ENCODE results near the gene GLT6D1.

Gene GLT6D1

GRCh38 chr9:135605238-135605781 is 34.0 kb downstream of the GLT6D1 start:
- no peak for TF ChIP-seq SPI1 (IDR thresholded peaks at IDR 0.05; ENCODE audit: low read depth, low read length)
- TF ChIP-seq PAX5 (IDR thresholded peaks at IDR 0.05; ENCODE audit: insufficient read depth, low read length, severe bottlenecking), result no peak
- TF ChIP-seq POLR2AphosphoS5 (IDR thresholded peaks at IDR 0.05; ENCODE audit: low read depth, low read length), result no peak
- TF ChIP-seq TAF1 (IDR thresholded peaks at IDR 0.05; ENCODE audit: low read depth, low read length), result no peak

GRCh38 chr9:135604437-135605237 is 34.7 kb downstream of the GLT6D1 start:
- DNase-seq (ENCODE audit: insufficient read length, low spot score) (no peak), FAIRE-seq (no peak)
- TF ChIP-seq TAF1 (IDR thresholded peaks at IDR 0.05; ENCODE audit: low read depth, low read length) (no peak), POLR2A (IDR thresholded peaks at IDR 0.05; ENCODE audit: low read depth, low read length) (no peak), PAX5 (IDR thresholded peaks at IDR 0.05; ENCODE audit: insufficient read depth, low read length, severe bottlenecking) (no peak), SPI1 (IDR thresholded peaks at IDR 0.05; ENCODE audit: low read depth, low read length) (no peak), POU2F2 (IDR thresholded peaks at IDR 0.05; ENCODE audit: low read depth, low read length) (no peak), POLR2AphosphoS5 (IDR thresholded peaks at IDR 0.05; ENCODE audit: low read depth, low read length) (no peak)

More at GRCh38 chr9:135605238-135605781, 34.0 kb downstream of the GLT6D1 start:
- DNase-seq (ENCODE audit: insufficient read length, low spot score) (no peak), FAIRE-seq (no peak)

DNA sequence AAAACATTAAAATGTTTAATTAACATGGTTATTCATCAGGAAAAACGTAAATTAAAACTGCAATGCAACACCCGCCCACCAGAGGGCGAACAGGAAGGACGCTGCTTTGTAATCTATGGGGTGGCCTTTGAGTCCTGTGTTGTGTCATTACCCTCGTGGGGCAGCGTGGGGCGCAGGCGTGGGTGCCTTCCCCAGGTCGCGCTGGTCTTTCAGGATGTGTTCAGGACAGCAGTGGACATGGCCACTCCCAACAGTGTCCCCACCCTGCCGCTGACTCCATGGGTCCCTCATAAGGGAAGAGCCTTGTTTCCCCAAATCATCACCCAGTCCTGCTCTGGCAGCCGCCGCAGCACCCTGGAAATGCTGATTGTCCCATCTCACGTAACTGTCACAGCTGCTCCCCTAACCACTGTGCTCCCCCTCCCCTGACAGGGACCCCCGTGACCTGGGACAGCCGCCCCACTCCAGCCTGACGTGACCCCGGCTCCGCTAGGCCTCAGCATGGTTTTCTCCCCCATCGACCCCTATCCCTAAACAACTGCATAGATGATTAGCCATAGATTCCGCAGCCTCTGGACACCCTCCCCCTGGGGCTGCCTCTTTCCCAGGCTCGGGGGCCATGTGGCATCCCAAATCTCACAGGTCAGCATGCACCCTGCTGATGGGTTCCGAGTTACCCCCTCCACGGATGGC is 36.4 kb downstream of the GLT6D1 start:
- no peak for TF ChIP-seq PAX5 (IDR thresholded peaks at IDR 0.05; ENCODE audit: insufficient read depth, low read length, severe bottlenecking)
- no peak for TF ChIP-seq POLR2A (IDR thresholded peaks at IDR 0.05; ENCODE audit: low read depth, low read length)
- TF ChIP-seq SPI1 (IDR thresholded peaks at IDR 0.05; ENCODE audit: low read depth, low read length), result no peak
- no peak for TF ChIP-seq TAF1 (IDR thresholded peaks at IDR 0.05; ENCODE audit: low read depth, low read length)
- TF ChIP-seq POU2F2 (IDR thresholded peaks at IDR 0.05; ENCODE audit: low read depth, low read length), result no peak
- TF ChIP-seq POLR2AphosphoS5 (IDR thresholded peaks at IDR 0.05; ENCODE audit: low read depth, low read length), result no peak
- FAIRE-seq (peak; percentile 13), DNase-seq (ENCODE audit: insufficient read length, low spot score) (no peak)

GRCh38 chr9:135601988-135602387 is 37.4 kb downstream of the GLT6D1 start:
- TF ChIP-seq POU2F2 (IDR thresholded peaks at IDR 0.05; ENCODE audit: low read depth, low read length) (no peak), PAX5 (IDR thresholded peaks at IDR 0.05; ENCODE audit: insufficient read depth, low read length, severe bottlenecking) (no peak), SPI1 (IDR thresholded peaks at IDR 0.05; ENCODE audit: low read depth, low read length) (no peak), POLR2A (IDR thresholded peaks at IDR 0.05; ENCODE audit: low read depth, low read length) (no peak), POLR2AphosphoS5 (IDR thresholded peaks at IDR 0.05; ENCODE audit: low read depth, low read length) (no peak), TAF1 (IDR thresholded peaks at IDR 0.05; ENCODE audit: low read depth, low read length) (no peak)
- DNase-seq (ENCODE audit: insufficient read length, low spot score), result no peak
- FAIRE-seq, result no peak

DNA sequence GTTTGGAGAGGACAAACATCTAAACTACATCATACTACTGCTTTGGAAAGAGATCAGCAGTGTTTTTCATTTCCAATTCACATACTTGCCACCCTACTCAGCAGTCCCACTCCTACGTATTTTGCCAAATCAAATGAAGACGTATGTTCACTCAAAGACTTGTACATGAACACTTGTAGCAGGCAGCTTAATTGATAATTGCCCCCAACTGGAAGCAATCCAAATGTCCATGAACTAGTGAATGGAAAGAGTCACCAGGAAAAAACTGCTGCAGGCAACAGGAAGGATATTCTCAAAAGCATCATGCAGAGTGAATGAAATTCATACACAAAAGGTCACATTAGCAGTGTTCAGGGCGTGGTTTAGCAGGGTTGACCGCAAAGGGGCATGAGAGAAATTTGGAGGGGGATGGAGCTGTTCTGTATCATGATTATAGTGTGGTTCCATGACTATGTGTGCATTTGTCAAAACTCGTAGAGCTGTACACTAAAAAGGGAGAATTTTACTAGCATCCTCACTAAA is 39.0 kb downstream of the GLT6D1 start:
- FAIRE-seq (no peak), DNase-seq (ENCODE audit: insufficient read length, low spot score) (no peak)

DNA sequence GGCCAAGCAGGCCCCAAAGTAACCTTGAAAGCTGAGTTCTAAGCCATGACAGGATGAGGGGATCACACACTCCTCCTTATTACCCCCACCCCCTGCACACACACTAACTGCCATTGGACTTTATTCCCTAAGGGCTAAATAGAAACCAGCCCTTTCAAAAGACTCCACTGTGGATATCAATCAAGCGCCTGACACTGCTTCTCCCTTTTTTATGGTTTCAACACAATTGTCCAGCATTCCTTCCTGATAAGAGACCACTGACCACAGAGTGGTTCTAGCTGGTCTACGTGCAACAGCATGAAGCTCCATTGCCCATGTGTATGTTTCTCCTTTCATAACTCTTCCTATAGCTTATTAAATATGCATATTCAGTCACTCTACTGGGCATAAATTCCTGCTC is 43.1 kb downstream of the GLT6D1 start:
- TF ChIP-seq POLR2AphosphoS5 (IDR thresholded peaks at IDR 0.05; ENCODE audit: low read depth, low read length) (no peak), POLR2A (IDR thresholded peaks at IDR 0.05; ENCODE audit: low read depth, low read length) (no peak), POU2F2 (IDR thresholded peaks at IDR 0.05; ENCODE audit: low read depth, low read length) (no peak), TAF1 (IDR thresholded peaks at IDR 0.05; ENCODE audit: low read depth, low read length) (no peak), PAX5 (IDR thresholded peaks at IDR 0.05; ENCODE audit: insufficient read depth, low read length, severe bottlenecking) (no peak), SPI1 (IDR thresholded peaks at IDR 0.05; ENCODE audit: low read depth, low read length) (no peak)
- FAIRE-seq (no peak), DNase-seq (ENCODE audit: insufficient read length, low spot score) (no peak)

More for the DNA sequence above, 39.0 kb downstream of the GLT6D1 start:
- TF ChIP-seq POLR2A (IDR thresholded peaks at IDR 0.05; ENCODE audit: low read depth, low read length), result no peak
- no peak for TF ChIP-seq TAF1 (IDR thresholded peaks at IDR 0.05; ENCODE audit: low read depth, low read length)

- FAIRE-seq, result no peak
- TF ChIP-seq POLR2A (IDR thresholded peaks at IDR 0.05; ENCODE audit: low read depth, low read length) (no peak), POU2F2 (IDR thresholded peaks at IDR 0.05; ENCODE audit: low read depth, low read length) (no peak), POLR2AphosphoS5 (IDR thresholded peaks at IDR 0.05; ENCODE audit: low read depth, low read length) (no peak), SPI1 (IDR thresholded peaks at IDR 0.05; ENCODE audit: low read depth, low read length) (no peak), TAF1 (IDR thresholded peaks at IDR 0.05; ENCODE audit: low read depth, low read length) (no peak), PAX5 (IDR thresholded peaks at IDR 0.05; ENCODE audit: insufficient read depth, low read length, severe bottlenecking) (no peak)
- DNase-seq (ENCODE audit: insufficient read length, low spot score), result no peak
These were observed 46.7 kb downstream of the GLT6D1 start for GRCh38 chr9:135592625-135593024.

GRCh38 chr9:135592331-135592590 is 47.1 kb downstream of the GLT6D1 start:
- TF ChIP-seq TAF1 (IDR thresholded peaks at IDR 0.05; ENCODE audit: low read depth, low read length) (no peak), POU2F2 (IDR thresholded peaks at IDR 0.05; ENCODE audit: low read depth, low read length) (no peak), POLR2AphosphoS5 (IDR thresholded peaks at IDR 0.05; ENCODE audit: low read depth, low read length) (no peak), PAX5 (IDR thresholded peaks at IDR 0.05; ENCODE audit: insufficient read depth, low read length, severe bottlenecking) (no peak), SPI1 (IDR thresholded peaks at IDR 0.05; ENCODE audit: low read depth, low read length) (no peak), POLR2A (IDR thresholded peaks at IDR 0.05; ENCODE audit: low read depth, low read length) (no peak)
- DNase-seq (ENCODE audit: insufficient read length, low spot score), result no peak
- no peak for FAIRE-seq

- no peak for FAIRE-seq
- TF ChIP-seq POLR2AphosphoS5 (IDR thresholded peaks at IDR 0.05; ENCODE audit: low read depth, low read length), result no peak
- TF ChIP-seq PAX5 (IDR thresholded peaks at IDR 0.05; ENCODE audit: insufficient read depth, low read length, severe bottlenecking), result no peak
- no peak for TF ChIP-seq POLR2A (IDR thresholded peaks at IDR 0.05; ENCODE audit: low read depth, low read length)
- no peak for TF ChIP-seq SPI1 (IDR thresholded peaks at IDR 0.05; ENCODE audit: low read depth, low read length)
- no peak for TF ChIP-seq POU2F2 (IDR thresholded peaks at IDR 0.05; ENCODE audit: low read depth, low read length)
- TF ChIP-seq TAF1 (IDR thresholded peaks at IDR 0.05; ENCODE audit: low read depth, low read length), result no peak
- no peak for DNase-seq (ENCODE audit: insufficient read length, low spot score)
These were observed 47.6 kb downstream of the GLT6D1 start for GRCh38 chr9:135591506-135592330.

Measured in GM12891 (cell line).